ENCODE results near the gene ENOX2.

The ENOX2 gene

DNA sequence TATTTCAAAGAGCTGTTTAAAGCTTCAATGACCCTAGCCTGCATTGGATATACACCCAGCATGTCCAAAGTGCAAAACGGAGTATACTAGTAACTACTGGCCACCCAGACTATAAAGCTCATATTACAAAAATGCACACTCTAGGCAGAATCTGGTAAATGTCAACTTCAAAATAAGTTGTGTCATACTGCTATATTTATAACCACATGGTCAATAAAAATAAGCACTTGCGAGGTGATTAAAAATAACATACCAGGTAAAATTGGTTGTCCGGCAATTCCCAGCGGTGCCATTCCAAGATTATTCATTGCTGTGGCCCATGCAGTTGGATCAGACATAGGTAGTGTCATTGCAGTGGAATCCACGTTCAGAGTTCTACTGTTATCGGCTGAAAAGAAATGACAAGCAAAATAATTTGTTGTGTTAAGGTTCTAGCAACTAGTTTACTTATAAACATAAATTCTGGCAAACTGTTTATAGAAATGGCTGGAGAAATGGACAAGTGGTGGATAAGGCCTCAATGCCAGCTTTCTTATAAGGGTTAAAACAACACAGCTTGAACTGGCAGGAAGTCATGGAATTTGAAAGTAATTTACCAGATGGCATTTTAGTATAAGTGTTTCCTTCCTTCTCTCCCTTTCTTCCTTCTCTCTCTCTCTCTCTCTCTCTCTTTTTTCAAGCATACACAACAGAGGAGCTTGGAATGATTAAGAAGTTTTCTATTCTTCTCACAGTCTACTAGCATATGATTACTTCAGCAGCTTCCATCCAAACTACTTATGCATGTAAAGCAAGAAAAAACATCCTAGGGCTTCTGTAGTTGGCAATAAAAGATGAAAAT lies 199.9 kb downstream of the ENOX2 start:
- DNase-seq (ENCODE audit: low read depth), result no peak

DNA sequence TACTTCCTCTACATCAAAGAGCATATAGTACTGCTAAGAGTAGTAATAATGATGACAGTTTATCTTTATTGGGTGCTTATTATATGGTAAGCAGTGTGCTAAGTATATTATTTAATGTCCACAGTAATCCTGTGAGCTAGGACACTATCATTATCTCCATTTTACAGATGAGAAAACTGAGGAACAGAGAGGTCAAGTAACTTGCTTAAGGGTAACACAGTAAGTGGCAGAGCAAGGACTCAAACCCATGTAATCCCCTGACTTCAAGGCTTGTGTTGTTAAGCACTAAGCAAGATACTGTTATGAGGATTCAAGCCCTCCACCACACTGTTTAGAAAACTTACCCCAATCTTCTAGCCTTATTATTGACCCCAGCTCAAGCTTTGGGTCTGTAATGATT lies 202.4 kb downstream of the ENOX2 start:
- DNase-seq (ENCODE audit: low read depth), result no peak

DNA sequence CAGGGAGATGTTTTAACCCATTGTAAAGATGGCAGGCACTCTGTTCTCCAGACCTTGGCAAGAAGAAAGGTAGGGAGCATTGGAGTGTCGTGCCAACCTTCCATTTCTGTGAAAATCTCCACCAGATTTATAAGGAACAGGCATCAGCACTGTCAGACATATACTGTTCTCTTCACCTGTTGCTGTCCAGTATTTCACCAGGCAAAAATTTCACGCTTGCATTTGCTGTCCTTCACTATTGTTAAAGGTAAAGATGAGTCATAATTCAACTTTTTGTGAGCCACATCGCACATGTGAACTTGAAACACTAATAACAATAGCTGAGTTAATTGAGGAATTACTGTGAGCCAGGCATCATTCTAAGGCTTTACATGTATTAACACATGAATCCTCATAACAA lies 203.4 kb downstream of the ENOX2 start:
- DNase-seq (ENCODE audit: low read depth), result no peak

GRCh38 chrX:130696542-130696941 lies 206.5 kb downstream of the ENOX2 start:
- DNase-seq (ENCODE audit: low read depth), result no peak

DNA sequence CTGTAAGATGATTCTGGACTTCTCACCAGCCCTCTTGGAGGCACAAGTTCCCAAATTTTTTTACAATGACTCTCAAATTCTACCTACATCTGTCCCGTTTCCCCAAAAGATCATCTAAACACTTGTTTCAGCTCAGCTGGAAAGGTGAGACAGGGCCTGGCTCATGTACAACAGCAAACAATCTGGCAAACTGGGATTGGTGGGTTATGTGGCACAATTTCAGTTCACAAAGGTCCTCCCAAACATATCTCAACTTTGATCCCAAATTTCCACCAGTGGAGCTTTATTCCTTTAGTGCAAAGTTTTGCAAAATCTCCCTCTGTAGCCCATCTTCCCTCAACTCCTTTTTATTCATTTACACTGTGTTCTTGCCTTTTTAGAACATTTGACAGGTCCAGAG lies 207.1 kb downstream of the ENOX2 start:
- no peak for DNase-seq (ENCODE audit: low read depth)

GRCh38 chrX:130694983-130695382 lies 208.0 kb downstream of the ENOX2 start:
- no peak for DNase-seq (ENCODE audit: low read depth)

DNA sequence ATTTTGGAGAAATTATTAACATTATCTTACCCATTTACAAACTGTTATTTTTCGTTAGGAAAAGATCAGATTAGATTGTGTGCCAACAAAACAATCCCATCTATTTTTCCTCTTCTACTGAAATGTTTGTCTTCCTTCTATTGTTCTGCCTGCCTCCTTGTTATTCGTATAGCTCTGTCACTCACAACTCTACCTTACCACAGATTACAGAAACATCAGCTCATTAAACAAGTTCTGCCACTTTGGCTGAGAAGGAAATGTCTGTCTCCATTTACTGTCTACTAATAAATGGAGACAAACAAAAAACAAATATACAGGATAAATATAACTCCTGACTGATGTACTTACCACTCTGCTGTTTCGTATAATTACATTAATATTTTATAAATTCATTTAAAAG lies 211.4 kb downstream of the ENOX2 start:
- no peak for DNase-seq (ENCODE audit: low read depth)

DNA sequence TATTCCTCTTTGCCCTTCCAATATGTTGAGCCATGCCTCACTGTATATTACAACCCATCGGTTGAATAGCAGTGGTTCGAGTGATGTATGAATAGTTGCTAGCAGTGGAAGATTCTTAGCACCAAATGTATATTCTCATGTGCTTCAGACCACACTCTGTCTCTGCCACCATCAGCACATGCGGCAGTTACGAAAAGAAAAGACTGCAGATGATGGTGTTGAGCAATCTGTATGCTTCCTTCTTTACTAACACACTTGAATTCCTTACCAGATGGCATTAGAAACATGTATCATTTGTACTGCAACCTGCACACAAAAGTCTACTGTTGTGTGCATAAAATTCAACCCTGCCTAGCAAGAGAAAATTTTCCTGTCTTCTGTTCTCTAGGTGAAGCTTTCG lies 214.6 kb downstream of the ENOX2 start:
- no peak for DNase-seq (ENCODE audit: low read depth)

DNA sequence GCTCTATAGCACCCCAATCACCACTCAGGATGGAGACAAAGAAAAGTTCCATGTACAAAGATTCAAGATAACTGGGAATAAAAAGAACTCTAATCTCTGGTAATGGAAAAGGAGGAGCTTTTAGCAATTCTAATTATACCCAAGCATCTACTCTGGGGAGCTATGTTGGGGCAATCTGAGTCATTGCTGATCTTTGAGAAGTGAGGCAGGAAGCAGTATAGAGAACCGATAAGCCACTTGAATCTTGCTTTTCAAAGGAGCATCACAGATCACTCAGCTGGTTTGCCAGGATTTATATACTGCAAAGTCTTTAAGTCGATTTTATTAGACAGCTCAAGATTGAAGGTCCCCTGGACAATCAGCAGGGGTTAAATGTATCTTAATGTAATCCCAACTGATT lies 220.0 kb downstream of the ENOX2 start:
- DNase-seq (ENCODE audit: low read depth), result no peak

- DNase-seq (ENCODE audit: low read depth), result no peak
These were observed 222.6 kb downstream of the ENOX2 start for GRCh38 chrX:130680164-130681035.

DNA sequence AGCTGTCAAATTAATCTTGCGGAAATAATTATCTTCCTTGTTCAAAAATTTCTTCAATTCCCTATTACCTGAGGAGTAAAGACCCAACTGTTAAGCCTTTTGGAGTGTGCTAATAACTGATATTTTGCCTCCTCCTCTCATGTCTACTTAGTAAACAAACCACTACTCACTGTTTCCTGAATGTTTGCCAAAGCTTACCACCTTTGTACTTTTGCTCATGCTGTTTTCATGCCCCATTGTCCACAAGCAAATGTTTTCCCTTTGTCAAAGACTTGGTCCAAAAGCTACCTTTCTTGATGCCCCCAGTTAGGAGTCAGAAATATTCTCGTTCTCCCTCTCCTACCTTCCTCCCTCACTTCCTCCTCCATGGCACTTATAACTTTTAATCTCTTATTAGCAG lies 226.1 kb downstream of the ENOX2 start:
- DNase-seq (ENCODE audit: low read depth), result no peak

GRCh38 chrX:130672214-130672613 lies 230.8 kb downstream of the ENOX2 start:
- no peak for DNase-seq (ENCODE audit: low read depth)

DNA sequence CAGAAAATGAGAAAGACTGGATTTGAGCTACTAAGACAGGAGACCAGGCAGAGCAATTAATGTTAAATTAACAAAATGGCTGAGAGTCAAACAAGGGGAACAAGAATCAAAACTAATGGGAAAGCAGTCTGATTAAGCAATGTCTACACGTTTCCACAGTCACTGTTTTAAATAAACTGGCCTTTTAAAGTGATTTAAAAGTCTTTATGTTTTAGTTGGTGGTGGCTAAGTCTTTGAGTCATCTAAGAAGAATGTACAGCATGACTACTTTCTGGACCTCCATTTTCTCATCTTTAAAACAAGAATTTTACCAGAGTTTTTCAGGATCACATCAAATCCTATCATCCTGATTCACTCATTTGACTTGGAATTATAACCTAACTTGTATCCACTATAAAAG lies 233.8 kb downstream of the ENOX2 start:
- DNase-seq (ENCODE audit: low read depth), result no peak

GRCh38 chrX:130665263-130665662 lies 237.7 kb downstream of the ENOX2 start:
- no peak for DNase-seq (ENCODE audit: low read depth)

DNA sequence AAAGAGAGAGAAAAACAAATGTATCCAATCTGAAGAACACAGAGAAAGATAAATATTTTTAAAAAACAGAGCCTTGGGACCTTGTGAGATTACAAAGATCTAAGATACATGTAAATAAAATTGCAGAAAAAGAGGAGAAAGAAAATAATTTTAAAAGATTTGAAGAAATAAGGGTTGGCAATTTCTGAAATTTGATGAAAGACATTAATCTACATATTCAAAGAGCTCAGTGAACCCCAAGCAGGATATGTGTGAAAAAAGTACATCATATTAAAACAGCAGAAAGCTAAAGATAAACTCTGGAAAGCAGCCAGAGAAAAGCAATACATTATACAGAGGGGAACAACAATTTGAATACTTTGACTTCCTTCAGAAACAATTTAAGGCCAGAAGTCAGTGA lies 244.7 kb downstream of the ENOX2 start:
- no peak for DNase-seq (ENCODE audit: low read depth)

GRCh38 chrX:130654409-130654950 lies 248.5 kb downstream of the ENOX2 start:
- no peak for DNase-seq (ENCODE audit: low read depth)

DNA sequence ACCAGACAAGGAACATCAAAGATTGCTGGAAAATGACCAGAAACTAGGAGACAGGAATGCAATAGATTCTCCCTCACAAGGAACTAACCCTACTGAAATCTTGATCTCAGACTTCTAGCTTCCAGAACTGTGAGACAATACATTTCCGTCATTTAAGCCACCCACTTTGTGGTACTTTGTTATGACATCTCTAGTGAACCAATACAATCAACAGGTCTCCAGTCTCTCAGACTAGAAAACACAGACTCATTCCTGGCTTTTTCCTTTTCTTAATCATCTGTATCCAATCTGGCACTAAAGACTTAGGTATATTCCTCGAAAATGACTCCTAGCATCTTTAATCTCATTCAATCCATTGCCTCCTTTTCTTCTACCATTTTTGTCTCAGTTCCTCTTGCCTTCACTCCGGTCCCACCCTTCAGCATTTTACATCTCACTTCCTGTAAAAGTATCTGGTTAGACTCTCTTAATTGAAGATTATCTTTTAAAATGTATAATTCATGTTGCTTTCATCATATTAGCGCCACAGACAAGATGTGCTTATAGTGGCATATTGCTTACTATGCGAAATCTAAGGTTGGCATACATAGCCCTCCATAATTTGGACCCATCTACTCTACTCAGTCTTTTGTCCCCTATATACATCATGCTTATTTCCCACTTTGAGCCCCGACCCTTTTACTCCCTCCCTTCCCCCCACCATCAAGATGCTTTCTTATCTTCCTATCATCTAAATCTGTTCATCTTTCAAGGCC lies 250.0 kb downstream of the ENOX2 start:
- DNase-seq (ENCODE audit: low read depth), result no peak

- DNase-seq (ENCODE audit: low read depth), result no peak
These were observed 253.3 kb downstream of the ENOX2 start for GRCh38 chrX:130649738-130650137.

GRCh38 chrX:130647468-130647867 lies 255.5 kb downstream of the ENOX2 start:
- DNase-seq (ENCODE audit: low read depth), result no peak

DNA sequence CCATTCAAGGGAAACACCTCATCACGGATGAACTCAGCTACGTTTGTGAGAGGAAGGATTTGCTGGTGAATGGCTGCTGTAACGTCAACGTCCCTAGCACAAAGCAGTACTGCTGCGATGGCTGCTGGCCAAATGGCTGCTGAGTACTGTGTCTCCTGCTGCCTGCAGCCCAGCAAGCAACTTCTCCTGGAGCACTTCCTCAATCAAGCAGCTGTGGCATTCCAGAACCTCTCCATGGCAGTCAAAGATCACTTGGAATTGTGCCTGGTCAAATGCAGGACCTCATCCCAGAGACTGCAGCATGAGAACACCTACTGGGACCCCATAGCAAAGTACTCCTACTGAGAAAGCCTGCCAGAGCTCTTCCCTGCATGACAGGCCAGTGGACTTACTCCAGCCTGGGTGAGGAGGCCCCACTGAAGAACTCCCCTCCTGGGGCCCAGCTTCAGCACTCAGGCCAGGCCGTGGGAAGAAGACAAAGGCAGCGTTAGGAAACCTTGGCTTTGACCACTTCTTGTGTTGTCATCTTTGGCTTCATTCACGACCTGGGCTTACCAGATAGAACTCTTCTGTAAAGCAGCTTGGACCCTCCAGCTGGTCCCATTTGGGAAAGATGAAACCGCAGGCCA lies 256.9 kb downstream of the ENOX2 start:
- DNase-seq (ENCODE audit: low read depth), result no peak

GRCh38 chrX:130637591-130637990 lies 265.4 kb downstream of the ENOX2 start:
- DNase-seq (ENCODE audit: low read depth), result no peak

DNA sequence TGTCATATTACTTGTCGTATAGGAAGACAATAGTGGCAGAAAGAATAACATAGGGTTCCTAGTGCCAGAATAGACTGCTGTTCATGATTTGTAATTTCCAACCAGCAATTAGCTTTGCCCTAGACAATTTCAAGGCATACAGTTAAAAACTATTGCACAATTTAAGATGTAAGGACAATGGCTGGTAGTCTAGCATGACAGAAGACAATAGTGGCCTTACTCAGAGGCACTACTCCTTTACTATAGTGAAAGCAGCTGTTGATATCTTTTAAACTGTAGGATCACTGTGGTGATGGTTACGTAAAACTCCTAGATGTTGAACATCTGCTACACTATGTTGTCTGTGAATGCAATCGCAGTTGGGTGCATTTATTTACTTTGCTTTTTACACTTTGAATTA lies 266.7 kb downstream of the ENOX2 start:
- DNase-seq (ENCODE audit: low read depth), result no peak

All from stimulated activated CD8-positive, alpha-beta memory T cell treated with anti-CD3 and anti-CD28 coated beads, Interleukin-4, amount 100 ng/mL, for 24 hours (primary cell).